Measurements from ENCODE around the gene DTD1. TPM values are rescaled to one million over a fixed set of nuclear protein-coding genes. Genes with fewer than 3 reads are reported as not detected.
"Not testable (repeated sequence)": the region's sequence is repeated elsewhere in the genome, so short reads cannot be mapped to it uniquely, and the experiment has no call there.

The DTD1 gene
- total RNA-seq, 4 donors from 2014 or later: 27.3 to 54.0 (median 35.2) TPM

- TF ChIP-seq POLR2A (IDR thresholded peaks at IDR 0.05): no peak
- TF ChIP-seq, protein P1, sequence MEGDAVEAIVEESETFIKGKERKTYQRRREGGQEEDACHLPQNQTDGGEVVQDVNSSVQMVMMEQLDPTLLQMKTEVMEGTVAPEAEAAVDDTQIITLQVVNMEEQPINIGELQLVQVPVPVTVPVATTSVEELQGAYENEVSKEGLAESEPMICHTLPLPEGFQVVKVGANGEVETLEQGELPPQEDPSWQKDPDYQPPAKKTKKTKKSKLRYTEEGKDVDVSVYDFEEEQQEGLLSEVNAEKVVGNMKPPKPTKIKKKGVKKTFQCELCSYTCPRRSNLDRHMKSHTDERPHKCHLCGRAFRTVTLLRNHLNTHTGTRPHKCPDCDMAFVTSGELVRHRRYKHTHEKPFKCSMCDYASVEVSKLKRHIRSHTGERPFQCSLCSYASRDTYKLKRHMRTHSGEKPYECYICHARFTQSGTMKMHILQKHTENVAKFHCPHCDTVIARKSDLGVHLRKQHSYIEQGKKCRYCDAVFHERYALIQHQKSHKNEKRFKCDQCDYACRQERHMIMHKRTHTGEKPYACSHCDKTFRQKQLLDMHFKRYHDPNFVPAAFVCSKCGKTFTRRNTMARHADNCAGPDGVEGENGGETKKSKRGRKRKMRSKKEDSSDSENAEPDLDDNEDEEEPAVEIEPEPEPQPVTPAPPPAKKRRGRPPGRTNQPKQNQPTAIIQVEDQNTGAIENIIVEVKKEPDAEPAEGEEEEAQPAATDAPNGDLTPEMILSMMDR (IDR thresholded peaks at IDR 0.05): no peak
- Histone ChIP-seq H3K36me3 (no peaks in the 10 kb centered on the region), H3K4me3 (no peak overlapping the region), H3K9me3 (no peaks in the 10 kb centered on the region), H3K27ac (no peak overlapping the region), H3K4me1 (no peaks in the 10 kb centered on the region), H3K27me3 (no peaks in the 10 kb centered on the region)
- DNase-seq: no peak
- intact Hi-C loops (cut with DNase I): no loop called here
- 70 to 78% methylated on average over 9 of the region's 9 CpGs for WGBS, 2 donors
These were observed 192.7 kb downstream of the DTD1 start for GRCh38 chr20:18780385-18781130.

DNA sequence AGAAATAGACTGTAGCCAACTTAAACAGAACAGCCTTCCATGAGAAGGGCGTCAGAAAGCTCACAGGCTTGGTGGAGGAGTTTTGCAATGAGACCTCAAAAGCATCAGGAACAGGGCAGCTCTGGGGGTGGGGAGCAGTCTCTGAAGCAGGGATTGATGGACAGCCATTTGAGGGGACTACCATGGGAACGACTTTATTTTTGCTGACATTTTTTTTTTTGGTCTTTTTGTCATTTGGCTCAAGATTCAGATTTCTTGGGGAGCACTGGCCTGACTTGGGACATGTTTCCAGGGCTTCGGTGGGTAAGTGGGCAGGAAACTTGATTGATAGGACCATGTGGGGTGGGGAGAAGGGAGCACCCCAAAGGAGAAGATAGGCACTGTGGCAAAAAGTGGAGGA, 193.7 kb downstream of the DTD1 start:
- H3K36me3 ChIP-seq: no peaks in the 10 kb centered on the region
- no peaks in the 10 kb centered on the region for H3K9me3 ChIP-seq
- no peak overlapping the region for H3K27ac ChIP-seq
- 67 to 91% methylated on average over 3 of the region's 3 CpGs for WGBS, 2 donors
- no peak for TF ChIP-seq POLR2A (IDR thresholded peaks at IDR 0.05)
- TF ChIP-seq, protein P1 (IDR thresholded peaks at IDR 0.05): no peak
- H3K4me1 ChIP-seq: no peaks in the 10 kb centered on the region
- intact Hi-C loops (cut with DNase I): no loop called here
- H3K27me3 ChIP-seq: no peaks in the 10 kb centered on the region
- DNase-seq: no peak
- H3K4me3 ChIP-seq: no peak overlapping the region

DNA sequence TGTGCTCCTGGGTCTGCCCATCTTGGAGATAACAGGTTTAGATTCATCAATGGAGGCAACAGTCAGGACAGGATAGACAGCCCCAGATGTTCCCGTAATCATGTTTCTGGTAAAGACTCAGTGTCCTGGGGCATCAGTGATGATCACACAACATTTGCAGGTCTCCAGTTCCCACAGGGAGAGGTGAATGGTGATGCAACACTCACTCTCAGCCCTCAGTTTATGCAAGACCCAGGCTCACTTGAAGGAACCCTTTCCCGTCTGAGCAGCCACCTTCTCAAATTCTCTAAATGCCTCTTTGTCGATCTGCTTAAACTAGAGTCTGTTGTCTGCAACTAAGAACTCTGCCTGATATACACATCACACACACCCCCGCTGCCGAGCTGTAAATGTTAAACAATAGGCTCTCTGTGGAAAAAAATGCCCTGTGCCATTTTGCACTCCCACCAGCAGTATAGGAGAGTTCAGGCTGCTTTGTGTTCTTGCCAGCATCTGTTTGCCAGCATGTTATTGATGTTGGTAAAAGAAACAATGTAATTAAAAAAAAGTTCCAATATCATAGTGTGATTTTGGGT, 195.6 kb downstream of the DTD1 start:
- Histone ChIP-seq H3K4me3 (no peak overlapping the region), H3K9me3 (no peaks in the 10 kb centered on the region), H3K27ac (no peak overlapping the region), H3K27me3 (no peaks in the 10 kb centered on the region), H3K4me1 (no peaks in the 10 kb centered on the region), H3K36me3 (no peaks in the 10 kb centered on the region)
- intact Hi-C loops (cut with DNase I): no loop called here
- no peak for TF ChIP-seq POLR2A (IDR thresholded peaks at IDR 0.05)
- TF ChIP-seq, protein P1 (IDR thresholded peaks at IDR 0.05): no peak
- 73 to 85% methylated on average over 5 of the region's 5 CpGs for WGBS, 2 donors
- DNase-seq: no peak

GRCh38 chr20:18787046-18787445, 199.2 kb downstream of the DTD1 start:
- DNase-seq; H3K27me3 ChIP-seq; H3K36me3 ChIP-seq; H3K4me1 ChIP-seq; H3K4me3 ChIP-seq; H3K9me3 ChIP-seq; intact Hi-C loops (cut with DNase I); H3K27ac ChIP-seq: not testable (repeated sequence)
- WGBS, 2 donors: 58 to 64% methylated on average over 2 of the region's 2 CpGs

DNA sequence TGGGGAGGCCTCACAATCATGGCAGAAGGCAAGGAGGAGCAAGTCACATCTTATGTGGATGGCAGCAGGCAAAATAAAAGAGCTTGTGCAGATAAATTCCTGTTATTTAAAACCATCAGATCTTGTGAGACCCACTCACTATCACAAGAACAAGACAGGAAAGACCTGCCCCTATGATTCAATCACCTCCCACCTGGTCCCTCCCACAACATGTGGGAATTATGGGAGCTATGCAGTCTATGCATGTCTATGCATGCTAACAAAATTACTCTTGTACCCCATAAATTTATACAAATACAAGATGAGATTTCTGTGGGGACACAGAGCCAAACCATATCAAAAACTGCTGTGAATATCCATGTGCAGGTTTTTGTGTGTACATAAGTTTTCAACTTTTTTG, 200.2 kb downstream of the DTD1 start:
- no peak for DNase-seq
- TF ChIP-seq, protein P1 (IDR thresholded peaks at IDR 0.05): no peak
- TF ChIP-seq POLR2A (IDR thresholded peaks at IDR 0.05): no peak
- Histone ChIP-seq H3K36me3 (no peaks in the 10 kb centered on the region), H3K9me3 (no peaks in the 10 kb centered on the region), H3K27ac (no peak overlapping the region), H3K4me1 (no peaks in the 10 kb centered on the region), H3K27me3 (peaks cover 0 to 6% (median 0%) of the 10 kb centered on the region in 4 donors), H3K4me3 (no peak overlapping the region)
- intact Hi-C loops (cut with DNase I): no loop called here

Data from esophagus squamous epithelium (tissue), 5 donors.